ENCODE measurements around the gene TMEM116. TPM values are rescaled to one million over a fixed set of nuclear protein-coding genes. Genes with fewer than 3 reads are reported as not detected.

The TMEM116 gene
- total RNA-seq, 1 donor from 2014 or later, result 9.9 TPM

DNA sequence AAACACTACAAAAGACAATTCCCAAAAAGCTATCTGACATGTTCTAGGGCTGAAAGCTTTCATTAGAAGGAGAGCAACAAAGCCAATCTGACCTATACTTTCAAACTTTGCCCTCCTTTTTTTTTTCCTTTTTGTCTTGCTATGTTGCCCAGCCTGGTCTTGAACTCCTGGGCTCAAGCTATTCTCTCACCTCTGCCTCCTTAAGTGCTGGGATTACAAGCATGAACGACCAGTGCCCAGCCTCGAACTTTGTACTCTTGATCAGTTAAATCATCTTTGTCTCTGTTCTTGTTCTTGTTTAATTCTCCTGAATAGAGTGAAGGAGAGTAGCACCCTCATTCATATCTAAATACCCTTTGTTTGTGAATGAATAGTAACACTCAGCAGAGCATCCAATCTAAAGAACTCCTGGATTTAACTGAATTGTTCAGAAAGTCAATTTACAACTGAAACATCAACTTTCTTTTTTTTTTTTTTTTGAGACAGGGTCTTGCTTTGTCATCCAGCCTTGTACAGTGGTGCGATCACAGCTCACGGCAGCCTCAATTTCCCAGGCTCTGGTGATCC, 22.3 kb upstream of the TMEM116 start:
- H3K36me3 Mint-ChIP-seq (ENCODE audit: unreplicated experiment), result peaks cover 54% of the 10 kb centered on the region
- H3K4me1 Mint-ChIP-seq (ENCODE audit: unreplicated experiment), result no peaks in the 10 kb centered on the region
- H3K4me3 Mint-ChIP-seq (ENCODE audit: unreplicated experiment), result no peak overlapping the region
- H3K27me3 Mint-ChIP-seq (ENCODE audit: unreplicated experiment), result no peaks in the 10 kb centered on the region
- H3K9me3 Mint-ChIP-seq (ENCODE audit: unreplicated experiment), result no peaks in the 10 kb centered on the region
- TF ChIP-seq, protein P1, sequence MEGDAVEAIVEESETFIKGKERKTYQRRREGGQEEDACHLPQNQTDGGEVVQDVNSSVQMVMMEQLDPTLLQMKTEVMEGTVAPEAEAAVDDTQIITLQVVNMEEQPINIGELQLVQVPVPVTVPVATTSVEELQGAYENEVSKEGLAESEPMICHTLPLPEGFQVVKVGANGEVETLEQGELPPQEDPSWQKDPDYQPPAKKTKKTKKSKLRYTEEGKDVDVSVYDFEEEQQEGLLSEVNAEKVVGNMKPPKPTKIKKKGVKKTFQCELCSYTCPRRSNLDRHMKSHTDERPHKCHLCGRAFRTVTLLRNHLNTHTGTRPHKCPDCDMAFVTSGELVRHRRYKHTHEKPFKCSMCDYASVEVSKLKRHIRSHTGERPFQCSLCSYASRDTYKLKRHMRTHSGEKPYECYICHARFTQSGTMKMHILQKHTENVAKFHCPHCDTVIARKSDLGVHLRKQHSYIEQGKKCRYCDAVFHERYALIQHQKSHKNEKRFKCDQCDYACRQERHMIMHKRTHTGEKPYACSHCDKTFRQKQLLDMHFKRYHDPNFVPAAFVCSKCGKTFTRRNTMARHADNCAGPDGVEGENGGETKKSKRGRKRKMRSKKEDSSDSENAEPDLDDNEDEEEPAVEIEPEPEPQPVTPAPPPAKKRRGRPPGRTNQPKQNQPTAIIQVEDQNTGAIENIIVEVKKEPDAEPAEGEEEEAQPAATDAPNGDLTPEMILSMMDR (IDR thresholded peaks at IDR 0.05), result no peak
- DNase-seq (ENCODE audit: extremely low spot score, unreplicated experiment), result no peak
- H3K27ac Mint-ChIP-seq (ENCODE audit: unreplicated experiment), result no peak overlapping the region

DNA sequence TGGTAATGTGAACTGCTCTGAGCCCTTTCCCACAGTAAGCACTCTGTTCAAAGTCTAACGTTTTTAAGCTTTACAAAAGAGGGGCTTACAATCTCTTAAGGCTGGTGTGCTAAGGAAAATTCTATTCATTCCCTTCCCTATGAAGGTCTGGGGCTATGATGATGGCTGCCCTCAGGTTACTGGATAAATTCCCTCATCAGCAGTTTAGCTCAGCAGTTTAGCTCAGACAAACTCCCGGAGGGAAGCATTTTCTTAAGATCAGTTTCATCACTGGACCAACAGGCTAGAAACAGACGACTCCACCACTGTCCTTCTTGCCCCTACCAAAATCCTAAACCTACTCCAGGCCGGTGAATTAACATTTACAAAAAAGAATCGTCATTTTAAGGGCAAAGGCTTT, 19.3 kb upstream of the TMEM116 start:
- Mint-ChIP-seq H3K4me1 (ENCODE audit: unreplicated experiment) (no peaks in the 10 kb centered on the region), H3K36me3 (ENCODE audit: unreplicated experiment) (peaks cover 48% of the 10 kb centered on the region), H3K27me3 (ENCODE audit: unreplicated experiment) (no peaks in the 10 kb centered on the region), H3K9me3 (ENCODE audit: unreplicated experiment) (no peaks in the 10 kb centered on the region), H3K27ac (ENCODE audit: unreplicated experiment) (no peak overlapping the region), H3K4me3 (ENCODE audit: unreplicated experiment) (no peak overlapping the region)
- TF ChIP-seq, protein P1 (IDR thresholded peaks at IDR 0.05), result no peak
- DNase-seq (ENCODE audit: extremely low spot score, unreplicated experiment), result no peak

DNA sequence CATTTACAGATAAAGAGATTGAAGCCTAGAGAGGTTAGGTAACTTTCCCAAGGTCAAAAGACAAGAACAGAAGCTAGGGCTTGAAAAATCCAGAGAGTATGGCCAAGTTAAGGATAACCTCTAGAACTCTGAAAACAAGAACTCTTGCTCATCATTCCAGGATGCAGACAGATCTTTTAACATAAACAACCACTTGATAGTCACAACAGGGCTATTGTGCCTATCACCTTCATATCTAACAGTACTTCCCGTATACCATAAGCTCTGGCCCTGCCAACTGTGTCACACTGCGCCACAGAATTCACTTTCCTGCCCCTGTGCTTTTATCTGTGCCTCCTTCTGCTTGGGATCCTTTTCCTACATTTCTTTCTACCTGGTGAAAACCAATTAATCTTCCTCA, 18.5 kb upstream of the TMEM116 start:
- Mint-ChIP-seq H3K4me1 (ENCODE audit: unreplicated experiment) (no peaks in the 10 kb centered on the region), H3K27me3 (ENCODE audit: unreplicated experiment) (no peaks in the 10 kb centered on the region), H3K27ac (ENCODE audit: unreplicated experiment) (no peak overlapping the region), H3K9me3 (ENCODE audit: unreplicated experiment) (no peaks in the 10 kb centered on the region), H3K4me3 (ENCODE audit: unreplicated experiment) (no peak overlapping the region), H3K36me3 (ENCODE audit: unreplicated experiment) (peaks cover 47% of the 10 kb centered on the region)
- TF ChIP-seq, protein P1 (IDR thresholded peaks at IDR 0.05), result no peak
- no peak for DNase-seq (ENCODE audit: extremely low spot score, unreplicated experiment)

DNA sequence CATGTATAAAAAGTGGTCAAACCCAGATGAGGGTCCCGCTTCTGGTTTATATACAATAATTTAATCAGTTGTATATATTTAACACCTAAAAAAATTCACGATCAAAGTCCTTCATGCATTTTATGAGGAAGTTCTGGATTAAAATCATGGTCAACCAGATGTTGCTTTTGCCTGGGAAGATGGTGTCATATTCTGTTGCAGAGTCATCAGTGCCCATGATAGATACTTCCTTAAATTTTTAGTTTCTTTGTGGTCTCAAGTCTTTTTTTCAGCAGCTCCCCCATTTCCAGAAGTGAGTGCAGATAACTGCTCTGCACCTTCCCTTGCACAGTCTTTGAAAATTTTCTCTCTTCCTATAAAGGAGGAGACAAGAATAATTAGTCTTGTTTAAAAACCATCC, 16.3 kb upstream of the TMEM116 start:
- TF ChIP-seq, protein P1 (IDR thresholded peaks at IDR 0.05), result no peak
- H3K9me3 Mint-ChIP-seq (ENCODE audit: unreplicated experiment), result no peaks in the 10 kb centered on the region
- no peak overlapping the region for H3K27ac Mint-ChIP-seq (ENCODE audit: unreplicated experiment)
- peaks cover 47% of the 10 kb centered on the region for H3K36me3 Mint-ChIP-seq (ENCODE audit: unreplicated experiment)
- H3K4me1 Mint-ChIP-seq (ENCODE audit: unreplicated experiment), result peaks cover 5% of the 10 kb centered on the region
- no peaks in the 10 kb centered on the region for H3K27me3 Mint-ChIP-seq (ENCODE audit: unreplicated experiment)
- no peak for DNase-seq (ENCODE audit: extremely low spot score, unreplicated experiment)
- no peak overlapping the region for H3K4me3 Mint-ChIP-seq (ENCODE audit: unreplicated experiment)

DNA sequence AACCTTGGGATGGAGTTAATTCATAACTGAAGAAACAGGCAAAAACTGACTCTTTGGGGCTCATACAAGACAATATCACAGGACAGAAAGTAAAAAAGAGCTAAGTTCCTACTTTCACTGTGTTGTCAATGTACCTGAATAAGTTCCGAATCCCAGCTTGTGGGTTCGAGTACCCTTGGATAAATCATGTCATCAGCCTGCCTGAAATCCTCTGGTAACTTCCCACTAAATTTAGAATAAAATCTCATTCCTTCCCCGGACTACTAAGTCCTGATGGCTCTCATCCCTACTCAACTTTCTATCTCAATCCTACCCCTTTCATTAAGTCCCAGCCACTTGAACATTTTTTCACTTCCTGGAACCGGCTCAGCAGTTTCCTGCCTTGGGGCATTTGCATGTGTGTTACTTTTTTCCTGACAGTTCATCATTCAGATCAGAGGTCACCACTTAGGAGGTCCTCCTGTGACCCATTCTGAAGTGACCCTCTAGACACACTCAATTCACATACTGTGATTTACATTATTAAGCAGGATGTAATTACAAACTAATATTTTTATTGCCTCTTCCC, 12.9 kb upstream of the TMEM116 start:
- H3K27me3 Mint-ChIP-seq (ENCODE audit: unreplicated experiment), result no peaks in the 10 kb centered on the region
- DNase-seq (ENCODE audit: extremely low spot score, unreplicated experiment), result no peak
- peaks cover 7% of the 10 kb centered on the region for H3K4me1 Mint-ChIP-seq (ENCODE audit: unreplicated experiment)
- H3K27ac Mint-ChIP-seq (ENCODE audit: unreplicated experiment), result peak overlapping the region; percentile 37
- no peak overlapping the region for H3K4me3 Mint-ChIP-seq (ENCODE audit: unreplicated experiment)
- H3K36me3 Mint-ChIP-seq (ENCODE audit: unreplicated experiment), result peaks cover 43% of the 10 kb centered on the region
- H3K9me3 Mint-ChIP-seq (ENCODE audit: unreplicated experiment), result no peaks in the 10 kb centered on the region
- TF ChIP-seq, protein P1 (IDR thresholded peaks at IDR 0.05), result no peak
